ENCODE results near the gene FMN2. TPM values are rescaled to one million over a fixed set of nuclear protein-coding genes. Genes with fewer than 3 reads are reported as not detected.

FMN2 gene
- total RNA-seq, 1 experiment from 2014 or later = not detected

- CTCF ChIA-PET = no interaction called here
Observed at GRCh38 chr1:240352769-240353168, 261.1 kb downstream of the FMN2 start.

DNA sequence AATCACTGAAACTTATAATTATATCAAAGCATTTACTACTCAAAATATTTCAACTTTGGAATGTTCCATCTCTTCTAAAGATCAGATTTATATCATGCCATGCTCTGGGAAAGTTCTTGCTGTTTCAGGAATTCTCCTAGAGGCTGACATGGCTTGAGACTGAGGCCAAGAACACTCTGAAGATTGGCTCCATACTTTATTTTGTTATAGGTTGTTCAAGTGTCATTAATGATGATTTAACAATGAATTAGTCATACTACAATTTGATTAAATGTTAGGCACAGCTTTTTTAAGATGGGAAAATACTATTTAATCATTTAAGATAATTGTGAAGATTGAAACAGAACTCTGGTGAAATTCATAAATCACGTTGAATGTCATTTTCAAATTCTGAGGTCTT, 264.9 kb downstream of the FMN2 start:
- TF ChIP-seq EZH2 (IDR thresholded peaks at IDR 0.05; ENCODE audit: low read depth) = no peak
- CTCF ChIA-PET = no interaction called here
- H3K9me2 ChIP-seq (ENCODE audit: insufficient read depth) = no peaks in the 10 kb centered on the region
- DNase-seq = no peak
- H4K20me1 ChIP-seq (ENCODE audit: insufficient read depth) = no peaks in the 10 kb centered on the region
- no TSS peak for BruUV-seq (replicated peaks)
- no peak overlapping the region for H2AFZ ChIP-seq
- H3K36me3 ChIP-seq (ENCODE audit: low read depth) = no peaks in the 10 kb centered on the region
- H3K4me3 ChIP-seq = no peak overlapping the region
- no peaks in the 10 kb centered on the region for H3K4me1 ChIP-seq (replicated peaks; ENCODE audit: insufficient read depth)
- no peaks in the 10 kb centered on the region for H3K27me3 ChIP-seq (ENCODE audit: insufficient read depth, low read depth)
- H3K4me2 ChIP-seq = no peak overlapping the region
- H3K27ac ChIP-seq = no peak overlapping the region
- H3K9me3 ChIP-seq (ENCODE audit: insufficient read depth, low read depth) = no peaks in the 10 kb centered on the region
- H3F3A ChIP-seq (ENCODE audit: insufficient read depth, low read depth) = no peaks in the 10 kb centered on the region
- no peaks in the 10 kb centered on the region for H3K79me2 ChIP-seq (ENCODE audit: low read depth)
- POLR2A ChIA-PET (ENCODE audit: unreplicated experiment) = no interaction called here
- intact Hi-C loops (cut with micrococcal nuclease; ENCODE audit: unreplicated experiment) = no loop called here

More at GRCh38 chr1:240352769-240353168, 261.1 kb downstream of the FMN2 start:
- POLR2A ChIA-PET (ENCODE audit: unreplicated experiment) = no interaction called here
- no peaks in the 10 kb centered on the region for H3K79me2 ChIP-seq (ENCODE audit: low read depth)
- no peaks in the 10 kb centered on the region for H4K20me1 ChIP-seq (ENCODE audit: insufficient read depth)
- H3F3A ChIP-seq (ENCODE audit: insufficient read depth, low read depth) = no peaks in the 10 kb centered on the region
- H2AFZ ChIP-seq = no peak overlapping the region
- H3K27me3 ChIP-seq (ENCODE audit: insufficient read depth, low read depth) = no peaks in the 10 kb centered on the region
- no peak overlapping the region for H3K27ac ChIP-seq
- TF ChIP-seq EZH2 (IDR thresholded peaks at IDR 0.05; ENCODE audit: low read depth) (no peak), CTCF (conservative IDR thresholded peaks at IDR 0.05) (no peak)
- no peak overlapping the region for H3K4me2 ChIP-seq
- no TSS peak for BruUV-seq (replicated peaks)
- H3K9me2 ChIP-seq (ENCODE audit: insufficient read depth) = no peaks in the 10 kb centered on the region
- no peaks in the 10 kb centered on the region for H3K4me1 ChIP-seq (replicated peaks; ENCODE audit: insufficient read depth)
- no peak overlapping the region for H3K4me3 ChIP-seq
- no peaks in the 10 kb centered on the region for H3K36me3 ChIP-seq (ENCODE audit: low read depth)
- intact Hi-C loops (cut with micrococcal nuclease; ENCODE audit: unreplicated experiment) = no loop called here
- H3K9me3 ChIP-seq (ENCODE audit: insufficient read depth, low read depth) = no peaks in the 10 kb centered on the region
- no peak for DNase-seq

- CTCF ChIA-PET = no interaction called here
- BruUV-seq (replicated peaks) = no TSS peak
Observed at GRCh38 chr1:240362046-240362445, 270.4 kb downstream of the FMN2 start.

More at GRCh38 chr1:240362046-240362445, 270.4 kb downstream of the FMN2 start:
- Histone ChIP-seq H3K4me2 (no peak overlapping the region), H3K27me3 (ENCODE audit: insufficient read depth, low read depth) (no peaks in the 10 kb centered on the region), H3K4me1 (replicated peaks; ENCODE audit: insufficient read depth) (no peaks in the 10 kb centered on the region), H3K9me2 (ENCODE audit: insufficient read depth) (no peaks in the 10 kb centered on the region), H4K20me1 (ENCODE audit: insufficient read depth) (no peaks in the 10 kb centered on the region), H3K9me3 (ENCODE audit: insufficient read depth, low read depth) (no peaks in the 10 kb centered on the region), H2AFZ (no peak overlapping the region), H3K79me2 (ENCODE audit: low read depth) (no peaks in the 10 kb centered on the region), H3F3A (ENCODE audit: insufficient read depth, low read depth) (no peaks in the 10 kb centered on the region), H3K36me3 (ENCODE audit: low read depth) (no peaks in the 10 kb centered on the region), H3K27ac (no peak overlapping the region), H3K4me3 (no peak overlapping the region)
- no peak for DNase-seq
- intact Hi-C loops (cut with micrococcal nuclease; ENCODE audit: unreplicated experiment) = no loop called here
- TF ChIP-seq CTCF (conservative IDR thresholded peaks at IDR 0.05) (no peak), EZH2 (IDR thresholded peaks at IDR 0.05; ENCODE audit: low read depth) (no peak)
- POLR2A ChIA-PET (ENCODE audit: unreplicated experiment) = no interaction called here
